Parathyroid adenoma (tissue), 2 donors: ENCODE measurements around the gene FRAS1.

Experiments used
- H2AFZ ChIP-seq: fragments of 300-600 bp; sonication (generic); one replicate; pipeline ENCODE4 v1.7.0; 2017; ENCODE audit warnings: antibody characterized with exemption, mild to moderate bottlenecking
- H3K27ac ChIP-seq: fragments of 300-600 bp; sonication (generic); one replicate; pipeline ENCODE4 v1.7.0; 2017
- H3K27me3 ChIP-seq: fragments of 300-600 bp; sonication (generic); one replicate; pipeline ENCODE4 v1.7.0; 2017; ENCODE audit warnings: low read length; ENCODE audit not compliant: control insufficient read depth, insufficient read depth
- H3K36me3 ChIP-seq: fragments of 300-600 bp; sonication (generic); one replicate; pipeline ENCODE4 v1.7.0; 2017; ENCODE audit warnings: low read length; ENCODE audit not compliant: control insufficient read depth, insufficient read depth
- H3K4me1 ChIP-seq: fragments of 300-600 bp; sonication (generic); one replicate; pipeline ENCODE4 v1.7.0; 2017; ENCODE audit warnings: control low read depth
- H3K4me2 ChIP-seq: fragments of 300-600 bp; sonication (generic); one replicate; pipeline ENCODE4 v1.7.0; 2017; ENCODE audit warnings: low read length
- H3K4me3 ChIP-seq: fragments of 300-600 bp; sonication (generic); one replicate; pipeline ENCODE4 v1.7.0; 2017; ENCODE audit warnings: low read depth, low read length
- H3K79me2 ChIP-seq: fragments of 300-600 bp; sonication (generic); one replicate; pipeline ENCODE4 v1.7.0; 2017; ENCODE audit warnings: control low read depth
- H3K9ac ChIP-seq: fragments of 300-600 bp; sonication (generic); one replicate; pipeline ENCODE4 v1.7.0; 2017; ENCODE audit warnings: mild to moderate bottlenecking
- H3K9me3 ChIP-seq: fragments of 300-600 bp; sonication (generic); one replicate; pipeline ENCODE4 v1.7.0; 2017; ENCODE audit warnings: low read length; ENCODE audit not compliant: control insufficient read depth
- CTCF ChIP-seq: fragments of 300-600 bp; sonication (generic); IDR thresholded peaks from one replicate; pipeline ENCODE4 v1.7.0; 2017; ENCODE audit warnings: antibody characterized with exemption, mild to moderate bottlenecking
- donor health status: primary hyperparathyroidism.

FRAS1 gene

DNA sequence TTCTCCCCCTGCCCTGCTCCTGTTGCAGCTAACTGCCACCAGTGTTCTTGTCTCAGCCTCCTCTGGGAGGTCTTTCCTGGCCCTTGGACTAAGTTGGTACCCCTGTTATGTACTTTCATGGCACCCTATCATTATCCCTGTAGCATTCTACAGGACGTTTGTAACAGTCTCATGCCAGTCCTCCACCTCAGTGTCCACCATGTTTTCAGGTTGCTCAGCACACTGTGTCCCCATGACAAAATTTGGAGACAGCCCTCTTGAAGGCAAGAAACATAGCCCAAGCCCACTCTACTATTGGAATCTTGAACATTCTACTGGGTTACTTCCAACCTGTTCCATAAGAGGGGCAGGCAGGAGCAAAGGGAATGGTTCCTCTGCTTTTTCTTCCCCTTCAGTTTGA is 300.0 kb downstream of the FRAS1 start:
- TF ChIP-seq CTCF, result no peak
- Histone ChIP-seq H3K36me3 (no peaks in the 10 kb centered on the region), H2AFZ (no peak overlapping the region), H3K4me3 (no peak overlapping the region), H3K9ac (no peak overlapping the region), H3K9me3 (no peaks in the 10 kb centered on the region), H3K27me3 (no peaks in the 10 kb centered on the region), H3K4me1 (no peaks in the 10 kb centered on the region), H3K79me2 (no peaks in the 10 kb centered on the region), H3K4me2 (no peak overlapping the region), H3K27ac (no peak overlapping the region)

- H3K36me3 ChIP-seq, result no peaks in the 10 kb centered on the region
- no peak overlapping the region for H3K9ac ChIP-seq
- H2AFZ ChIP-seq, result no peak overlapping the region
- H3K27me3 ChIP-seq, result no peaks in the 10 kb centered on the region
- no peaks in the 10 kb centered on the region for H3K79me2 ChIP-seq
- no peak overlapping the region for H3K4me2 ChIP-seq
- no peaks in the 10 kb centered on the region for H3K4me1 ChIP-seq
- no peak overlapping the region for H3K4me3 ChIP-seq
- no peaks in the 10 kb centered on the region for H3K9me3 ChIP-seq
- no peak overlapping the region for H3K27ac ChIP-seq
- TF ChIP-seq CTCF, result no peak
Measured at GRCh38 chr4:78360466-78360865, 303.3 kb downstream of the FRAS1 start.

DNA sequence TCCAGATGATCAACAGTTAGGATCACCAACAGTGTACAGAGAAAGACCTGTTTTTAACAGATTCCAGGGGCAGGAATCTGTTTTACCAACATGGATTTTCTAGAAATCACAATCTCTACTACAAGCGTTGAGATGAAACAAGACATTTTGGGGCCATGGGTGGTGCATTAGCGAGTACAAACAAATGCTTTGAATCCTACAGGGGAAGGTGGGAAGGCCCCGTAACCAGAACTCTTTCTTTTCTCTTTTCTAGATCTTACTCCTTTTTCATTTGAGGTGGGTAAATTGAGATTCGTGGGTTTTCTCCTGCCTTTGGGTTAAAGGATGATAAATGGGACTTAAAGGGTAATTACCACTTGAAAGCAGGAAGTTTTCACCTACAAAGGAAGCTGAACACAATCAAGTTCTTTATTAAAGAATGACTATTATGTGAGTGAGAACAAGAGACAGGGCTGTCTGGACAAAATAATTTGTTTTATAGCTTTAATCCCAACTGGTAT is 304.5 kb downstream of the FRAS1 start:
- no peak for TF ChIP-seq CTCF
- no peaks in the 10 kb centered on the region for H3K36me3 ChIP-seq
- no peak overlapping the region for H3K4me3 ChIP-seq
- H2AFZ ChIP-seq, result no peak overlapping the region
- no peaks in the 10 kb centered on the region for H3K27me3 ChIP-seq
- H3K27ac ChIP-seq, result no peak overlapping the region
- H3K9me3 ChIP-seq, result no peaks in the 10 kb centered on the region
- no peaks in the 10 kb centered on the region for H3K4me1 ChIP-seq
- H3K79me2 ChIP-seq, result no peaks in the 10 kb centered on the region
- H3K9ac ChIP-seq, result no peak overlapping the region
- H3K4me2 ChIP-seq, result no peak overlapping the region

- Histone ChIP-seq H3K4me2 (no peak overlapping the region), H3K36me3 (no peaks in the 10 kb centered on the region), H3K9me3 (no peaks in the 10 kb centered on the region), H3K4me1 (no peaks in the 10 kb centered on the region), H3K27ac (no peak overlapping the region), H3K79me2 (no peaks in the 10 kb centered on the region), H3K9ac (no peak overlapping the region), H3K27me3 (no peaks in the 10 kb centered on the region), H2AFZ (no peak overlapping the region), H3K4me3 (no peak overlapping the region)
- TF ChIP-seq CTCF, result no peak
Measured at GRCh38 chr4:78362310-78362709, 305.2 kb downstream of the FRAS1 start.

GRCh38 chr4:78363031-78363570 is 306.0 kb downstream of the FRAS1 start:
- Histone ChIP-seq H2AFZ (no peak overlapping the region), H3K27ac (no peak overlapping the region), H3K4me1 (no peaks in the 10 kb centered on the region), H3K9me3 (no peaks in the 10 kb centered on the region), H3K4me3 (no peak overlapping the region), H3K36me3 (no peaks in the 10 kb centered on the region), H3K9ac (no peak overlapping the region), H3K79me2 (no peaks in the 10 kb centered on the region), H3K4me2 (no peak overlapping the region), H3K27me3 (no peaks in the 10 kb centered on the region)
- TF ChIP-seq CTCF, result no peak
